Inflammatory macrophage treated with lipopolysaccharide for 4 hours (primary cell): ENCODE results near the gene TGFB2.
A peak's percentile ranks its signal among the peaks of the same experiment; 100 is the strongest.
"Not testable (repeated sequence)": the region's sequence is repeated elsewhere in the genome, so short reads cannot be mapped to it uniquely, and the experiment has no call there.

ENCODE experiments used
- DNase-seq: peaks from one replicate; pipeline ENCODE4 v3.0.0-alpha.2; 2020

TGFB2 gene

GRCh38 chr1:218344814-218345672 is at the start of gene TGFB2:
Gene TGFB2 (plus strand): TSS chr1:218345336. CDS start chr1:218346702, 1,366 bp downstream.
- peak; percentile 61 for DNase-seq

- DNase-seq = no peak
Observed at GRCh38 chr1:218296162-218296561, 49.0 kb upstream of the TGFB2 start.

DNA sequence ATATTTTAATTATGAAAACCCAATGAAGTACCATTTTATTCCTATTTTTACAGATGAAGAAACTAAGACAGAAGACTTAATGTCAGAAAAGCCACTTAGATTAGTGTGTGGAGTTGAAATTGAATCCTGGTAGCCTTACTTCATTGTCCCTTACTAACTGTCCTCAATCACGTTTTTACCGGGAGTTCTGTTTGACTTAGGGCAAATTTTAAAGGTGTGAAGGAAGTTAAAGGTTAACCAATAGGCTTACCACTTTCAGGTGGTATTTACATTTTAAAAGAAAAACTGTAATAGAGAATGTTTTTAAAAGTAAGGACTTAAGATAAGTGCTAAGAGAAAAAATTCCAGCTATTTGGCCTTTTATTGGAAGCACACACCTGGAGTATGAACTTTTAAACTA is 47.7 kb upstream of the TGFB2 start:
- no peak for DNase-seq

GRCh38 chr1:218297867-218298266 is 47.3 kb upstream of the TGFB2 start:
- DNase-seq = no peak

DNA sequence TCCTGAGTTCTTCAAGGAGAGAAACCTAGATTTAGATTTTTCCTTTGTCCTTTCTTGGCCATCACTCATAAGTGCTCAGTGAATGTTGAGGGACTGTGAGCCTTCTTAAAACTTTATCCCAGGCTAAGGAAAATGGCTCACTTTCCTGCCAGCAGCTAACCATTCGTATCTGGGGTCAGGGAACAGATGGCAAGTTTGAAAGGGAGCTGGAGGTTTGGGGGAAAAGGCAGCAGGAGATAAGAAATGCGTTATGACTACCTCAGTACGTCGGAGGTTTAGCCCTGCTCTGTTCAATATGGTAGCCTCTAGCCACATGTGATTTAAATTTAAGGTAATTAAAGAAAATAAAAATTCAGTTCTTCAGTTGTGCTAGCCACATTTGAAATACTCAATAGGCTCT is 46.7 kb upstream of the TGFB2 start:
- DNase-seq = no peak

GRCh38 chr1:218299416-218299815 is 45.7 kb upstream of the TGFB2 start:
- DNase-seq = peak; percentile 3

DNA sequence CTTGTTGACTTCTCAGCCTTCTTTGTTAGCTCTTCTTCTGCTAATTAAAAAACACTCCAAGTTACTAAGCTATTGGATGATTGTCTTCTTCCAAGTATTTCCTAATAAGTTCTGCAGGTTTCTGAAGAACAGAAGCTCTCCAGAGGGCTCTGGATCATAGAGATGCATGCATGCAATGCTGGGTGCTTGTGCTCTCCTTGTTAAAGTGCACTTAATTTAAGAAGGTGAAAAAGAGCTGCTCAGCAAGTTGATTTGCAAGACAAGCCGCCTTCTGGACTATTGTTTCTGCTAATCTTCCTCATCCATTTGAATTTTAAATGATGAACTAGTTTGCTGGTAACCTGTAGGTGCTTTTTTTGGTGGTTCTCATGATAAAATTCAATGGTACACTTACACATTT is 43.9 kb upstream of the TGFB2 start:
- DNase-seq = no peak

GRCh38 chr1:218302155-218302554 is 43.0 kb upstream of the TGFB2 start:
- no peak for DNase-seq

DNA sequence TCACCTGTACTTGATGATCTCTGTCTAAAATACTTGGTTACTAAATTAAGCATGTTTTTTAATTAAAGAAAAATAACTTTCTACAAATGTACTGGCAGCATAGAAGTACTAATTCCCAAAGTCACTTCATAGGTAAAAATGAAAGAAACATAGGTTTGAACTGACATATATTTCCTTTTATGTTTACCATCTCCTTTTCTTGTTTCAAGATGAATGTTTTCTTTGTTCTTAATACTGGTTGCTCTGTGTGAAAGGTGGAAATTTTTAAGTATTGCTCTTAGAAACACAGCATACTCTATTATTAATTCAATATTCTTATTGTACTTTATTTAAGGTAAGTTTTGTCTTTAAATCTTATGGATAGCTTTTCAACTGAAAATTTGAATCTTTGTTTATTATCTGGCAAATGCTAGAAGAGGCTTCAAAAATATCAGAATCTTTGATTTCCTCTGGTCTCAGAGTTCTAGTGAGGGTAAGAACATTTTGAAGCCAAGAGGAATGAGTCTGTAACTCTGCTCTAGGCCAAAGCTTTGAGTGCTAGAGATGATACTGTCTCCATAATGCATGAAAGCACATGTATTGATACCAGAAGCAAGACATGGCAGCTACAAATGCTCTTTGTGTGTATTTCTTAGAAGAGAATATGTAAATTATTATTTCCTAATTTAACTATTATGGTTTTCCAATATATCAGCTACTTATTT is 41.8 kb upstream of the TGFB2 start:
- DNase-seq = no peak

- no peak for DNase-seq
Observed at GRCh38 chr1:218304281-218305039, 40.7 kb upstream of the TGFB2 start.

DNA sequence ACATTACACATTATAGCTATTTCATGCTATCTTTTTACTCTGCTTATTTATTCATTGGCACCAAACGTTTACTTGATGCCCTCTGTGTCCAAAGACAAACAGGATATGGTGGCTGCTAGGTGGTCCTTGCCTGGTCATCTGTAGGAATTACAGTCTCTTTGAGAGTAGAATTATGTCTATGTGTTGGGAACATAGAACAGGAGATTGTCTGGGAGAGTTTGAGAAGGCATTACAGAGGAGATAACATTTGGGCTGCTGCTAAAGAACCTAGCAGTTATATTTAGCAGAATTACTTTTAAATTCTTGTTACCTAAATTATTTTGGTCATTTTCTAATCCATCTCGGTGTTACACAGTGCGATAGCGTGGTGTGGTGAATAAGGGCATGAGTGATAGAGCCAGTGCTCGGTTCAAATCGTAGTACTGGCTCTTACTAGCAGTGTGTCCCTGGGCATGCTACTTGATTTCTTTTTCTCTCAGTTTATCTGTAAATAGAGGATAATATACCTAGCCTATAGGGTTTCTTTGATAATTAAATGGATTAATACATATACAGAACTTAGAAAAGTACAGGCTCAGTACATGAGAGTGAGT is 39.6 kb upstream of the TGFB2 start:
- DNase-seq = no peak

DNA sequence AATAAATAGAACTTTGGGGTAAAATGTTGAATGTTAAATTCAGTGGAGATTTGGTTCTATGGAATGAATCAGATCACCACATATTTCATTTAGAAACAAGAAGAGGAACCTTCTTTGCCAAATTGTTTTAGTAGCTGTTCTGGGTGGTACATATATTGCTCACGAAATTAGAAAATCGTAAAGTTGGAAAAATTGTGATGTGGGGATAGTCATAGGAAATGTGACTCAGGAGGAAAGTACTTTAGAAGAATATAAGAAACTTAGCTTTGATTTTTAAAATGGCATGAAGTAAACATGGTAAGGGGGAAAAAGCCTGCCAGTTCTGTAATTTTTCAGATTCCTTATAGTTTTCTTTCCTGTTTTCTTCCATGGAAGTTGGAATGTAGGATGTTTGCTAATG is 32.6 kb upstream of the TGFB2 start:
- no peak for DNase-seq

- no peak for DNase-seq
Observed at GRCh38 chr1:218314316-218314715, 30.8 kb upstream of the TGFB2 start.

DNA sequence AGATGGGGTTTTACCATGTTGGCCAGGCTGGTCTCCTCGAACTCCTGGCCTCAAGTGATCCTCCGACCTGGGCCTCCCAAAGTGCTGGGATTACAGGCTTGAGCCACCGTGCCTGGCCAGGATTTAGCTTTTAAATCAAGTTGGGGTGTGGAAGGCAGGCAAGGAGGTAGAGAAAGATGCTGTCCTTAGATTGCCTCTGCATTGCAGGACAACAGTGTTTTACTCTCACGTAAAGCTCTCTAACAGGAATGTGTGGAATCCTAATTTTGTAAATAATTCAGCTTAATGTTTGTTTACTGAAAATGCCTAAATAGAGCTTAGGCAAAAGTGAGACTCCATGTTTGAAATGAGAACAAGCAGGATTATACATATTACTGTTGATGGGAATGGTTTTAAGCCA is 29.5 kb upstream of the TGFB2 start:
- DNase-seq = no peak

- DNase-seq = no peak
Observed at GRCh38 chr1:218317061-218317460, 28.1 kb upstream of the TGFB2 start.

GRCh38 chr1:218320182-218320581 is 25.0 kb upstream of the TGFB2 start:
- not testable (repeated sequence) for DNase-seq

- DNase-seq = no peak
Observed at GRCh38 chr1:218322762-218323161, 22.4 kb upstream of the TGFB2 start.

DNA sequence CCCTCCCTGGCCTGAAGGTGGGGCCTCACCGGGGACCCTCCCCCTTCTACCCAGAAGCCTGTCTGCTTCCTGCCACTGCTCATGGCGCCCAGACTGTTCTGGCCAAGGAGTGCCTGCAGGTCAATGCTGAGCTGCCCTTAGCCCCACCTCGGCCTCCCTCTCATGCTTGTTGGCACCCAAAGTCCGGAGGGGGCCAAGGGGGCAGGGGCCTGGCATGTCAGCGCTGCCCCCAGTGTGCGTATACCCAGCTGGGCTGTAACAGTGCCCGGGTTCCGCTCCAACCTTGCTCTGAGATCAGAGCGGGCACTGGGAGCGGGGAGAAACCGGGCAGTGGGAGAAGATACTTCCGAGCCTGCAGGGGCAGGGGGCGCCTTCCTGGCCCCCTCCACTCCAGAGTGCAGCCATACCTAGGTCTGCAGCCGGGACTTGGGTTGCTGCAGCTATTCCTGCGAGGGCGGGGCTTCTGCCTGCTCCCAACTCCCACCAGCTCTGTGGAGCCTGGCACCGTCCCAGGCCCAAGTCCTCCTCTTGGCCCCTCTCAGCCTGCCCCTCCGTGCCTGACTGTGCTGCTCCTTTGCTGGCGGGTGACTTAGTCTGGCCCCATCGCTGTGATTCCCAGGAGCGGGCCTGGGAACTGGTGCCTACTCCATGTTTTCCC is 21.4 kb upstream of the TGFB2 start:
- no peak for DNase-seq

DNA sequence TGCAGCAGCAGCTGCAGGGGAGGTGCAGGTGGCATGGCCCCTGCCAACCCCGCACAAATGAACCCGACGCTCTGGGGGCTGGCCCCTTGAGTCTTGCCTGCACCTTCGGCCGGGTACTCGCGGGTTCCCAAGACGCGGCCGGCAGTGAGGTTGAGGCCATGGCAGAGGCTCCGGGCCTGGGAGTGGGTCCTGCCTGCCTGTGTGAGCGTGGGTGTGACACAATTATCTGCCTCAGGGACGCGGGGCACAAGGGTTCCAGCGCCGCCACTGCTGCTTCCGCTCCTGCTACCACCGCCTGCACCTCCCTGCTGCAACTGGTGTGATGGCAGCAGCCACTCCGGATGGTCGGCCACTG is 20.9 kb upstream of the TGFB2 start:
- DNase-seq = no peak

DNA sequence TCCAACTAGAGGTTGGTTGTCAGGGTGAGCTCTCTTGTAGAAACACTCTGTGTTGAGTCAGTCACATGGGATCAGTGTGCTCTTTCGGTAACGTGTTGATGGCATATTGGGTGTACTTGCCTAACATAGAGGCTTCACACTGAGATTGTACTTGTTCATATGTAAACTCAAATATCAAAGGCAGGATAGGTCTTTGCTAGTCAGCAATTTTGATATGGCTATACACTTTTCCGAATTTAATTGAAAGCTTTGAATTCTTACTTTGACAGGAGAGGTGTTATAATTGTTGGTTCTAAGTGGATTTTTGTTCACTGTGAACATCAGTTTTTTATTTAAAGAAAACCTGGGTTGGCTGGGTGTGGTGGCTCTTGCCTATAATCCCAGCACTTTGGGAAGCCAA is 16.4 kb upstream of the TGFB2 start:
- no peak for DNase-seq

DNA sequence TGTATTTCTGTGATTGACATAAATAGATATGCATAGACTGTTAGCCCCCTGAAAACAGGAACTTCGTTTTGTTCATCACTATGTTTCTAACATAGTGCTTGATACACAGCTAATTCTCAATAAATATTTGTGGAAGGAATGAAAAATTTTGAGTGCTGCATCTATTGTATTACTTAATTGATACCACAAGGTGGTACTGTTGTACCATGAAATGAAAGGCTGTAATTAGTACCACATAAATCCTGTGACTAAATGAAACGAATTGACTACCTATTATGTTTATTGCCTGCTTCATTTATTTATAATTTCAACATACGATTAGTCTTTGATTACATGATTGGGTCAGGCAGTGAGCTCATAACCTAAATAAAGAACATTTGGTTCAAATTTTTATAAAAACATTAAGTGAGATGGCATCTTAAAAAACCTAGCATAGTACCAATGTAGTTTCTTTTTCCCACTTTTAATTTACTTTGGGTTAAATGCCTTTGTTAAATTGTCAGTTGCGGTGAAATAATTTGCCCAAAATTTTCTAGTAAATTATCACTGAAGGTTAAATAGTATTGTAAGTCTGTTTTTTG is 15.0 kb upstream of the TGFB2 start:
- peak; percentile 27 for DNase-seq

- DNase-seq = no peak
Observed at GRCh38 chr1:218332416-218332815, 12.7 kb upstream of the TGFB2 start.
